Nephron progenitor cell (in vitro differentiated cells): ENCODE data around the gene KLHL29.

Experiments
- DNase-seq: peaks from one replicate; pipeline ENCODE4 v3.0.0; 2021
- H3K27ac Mint-ChIP-seq: 2 replicates; pipeline ENCODE4 v1.8.0; 2021; ENCODE audit warnings: mild to moderate bottlenecking, moderate library complexity, mixed read lengths
- H3K27me3 Mint-ChIP-seq: 2 replicates; pipeline ENCODE4 v1.8.0; 2021; ENCODE audit warnings: mild to moderate bottlenecking, low read depth, mixed read lengths; ENCODE audit not compliant: poor library complexity
- H3K36me3 Mint-ChIP-seq: 2 replicates; pipeline ENCODE4 v1.8.0; 2021; ENCODE audit warnings: low read depth, mixed read lengths
- H3K4me1 Mint-ChIP-seq: 2 replicates; pipeline ENCODE4 v1.8.0; 2021; ENCODE audit warnings: mixed read lengths
- H3K4me3 Mint-ChIP-seq: 2 replicates; pipeline ENCODE4 v1.8.0; 2021; ENCODE audit warnings: mild to moderate bottlenecking, moderate library complexity, mixed read lengths
- H3K9me3 Mint-ChIP-seq: 2 replicates; pipeline ENCODE4 v1.8.0; 2021; ENCODE audit warnings: mild to moderate bottlenecking, moderate library complexity, mixed read lengths
- TF ChIP-seq, protein P1 (sequence below): fragments of 200-600 bp; sonication (generic); IDR thresholded peaks from 2 replicates; pipeline ENCODE4 v1.5.0; 2021; ENCODE audit warnings: antibody characterized with exemption

Gene KLHL29

DNA sequence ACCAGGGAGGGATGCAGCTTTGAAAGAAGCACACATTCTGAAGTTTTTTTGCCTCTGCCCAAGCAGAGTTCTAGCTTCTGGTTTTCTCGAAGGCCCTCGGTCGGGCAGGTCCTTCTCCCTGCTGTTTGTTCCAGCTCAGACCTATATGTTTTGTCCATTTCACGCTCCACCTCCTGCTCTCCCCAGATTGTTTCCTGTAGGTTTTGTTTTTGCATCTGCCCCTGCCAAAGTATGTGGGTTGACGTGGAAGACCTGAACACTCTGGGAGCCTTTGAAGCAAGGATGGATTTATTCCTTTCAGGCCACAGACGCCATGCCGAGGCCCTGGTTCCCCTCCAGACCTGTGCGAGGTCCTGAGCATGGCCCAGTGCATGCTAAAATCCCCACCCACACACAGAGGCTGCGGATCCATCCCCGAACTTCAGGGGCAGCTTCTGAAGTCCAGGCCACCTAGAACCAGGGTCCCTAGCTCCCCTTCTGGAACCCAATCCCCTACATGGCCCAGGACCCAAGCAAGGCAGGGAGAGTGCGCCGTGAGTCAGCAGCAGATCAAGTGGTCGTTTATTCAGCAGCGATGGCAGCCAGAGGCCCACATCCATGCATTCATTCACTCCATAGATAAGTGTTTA is 205.4 kb downstream of the KLHL29 start:
- DNase-seq = no peak
- Mint-ChIP-seq H3K36me3 (no peaks in the 10 kb centered on the region), H3K27ac (peak overlapping the region; percentile 73), H3K4me3 (peak overlapping the region; percentile 7), H3K4me1 (peaks cover 88% of the 10 kb centered on the region), H3K9me3 (no peaks in the 10 kb centered on the region), H3K27me3 (peaks cover 8% of the 10 kb centered on the region)
- TF ChIP-seq, protein P1, sequence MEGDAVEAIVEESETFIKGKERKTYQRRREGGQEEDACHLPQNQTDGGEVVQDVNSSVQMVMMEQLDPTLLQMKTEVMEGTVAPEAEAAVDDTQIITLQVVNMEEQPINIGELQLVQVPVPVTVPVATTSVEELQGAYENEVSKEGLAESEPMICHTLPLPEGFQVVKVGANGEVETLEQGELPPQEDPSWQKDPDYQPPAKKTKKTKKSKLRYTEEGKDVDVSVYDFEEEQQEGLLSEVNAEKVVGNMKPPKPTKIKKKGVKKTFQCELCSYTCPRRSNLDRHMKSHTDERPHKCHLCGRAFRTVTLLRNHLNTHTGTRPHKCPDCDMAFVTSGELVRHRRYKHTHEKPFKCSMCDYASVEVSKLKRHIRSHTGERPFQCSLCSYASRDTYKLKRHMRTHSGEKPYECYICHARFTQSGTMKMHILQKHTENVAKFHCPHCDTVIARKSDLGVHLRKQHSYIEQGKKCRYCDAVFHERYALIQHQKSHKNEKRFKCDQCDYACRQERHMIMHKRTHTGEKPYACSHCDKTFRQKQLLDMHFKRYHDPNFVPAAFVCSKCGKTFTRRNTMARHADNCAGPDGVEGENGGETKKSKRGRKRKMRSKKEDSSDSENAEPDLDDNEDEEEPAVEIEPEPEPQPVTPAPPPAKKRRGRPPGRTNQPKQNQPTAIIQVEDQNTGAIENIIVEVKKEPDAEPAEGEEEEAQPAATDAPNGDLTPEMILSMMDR = no peak

DNA sequence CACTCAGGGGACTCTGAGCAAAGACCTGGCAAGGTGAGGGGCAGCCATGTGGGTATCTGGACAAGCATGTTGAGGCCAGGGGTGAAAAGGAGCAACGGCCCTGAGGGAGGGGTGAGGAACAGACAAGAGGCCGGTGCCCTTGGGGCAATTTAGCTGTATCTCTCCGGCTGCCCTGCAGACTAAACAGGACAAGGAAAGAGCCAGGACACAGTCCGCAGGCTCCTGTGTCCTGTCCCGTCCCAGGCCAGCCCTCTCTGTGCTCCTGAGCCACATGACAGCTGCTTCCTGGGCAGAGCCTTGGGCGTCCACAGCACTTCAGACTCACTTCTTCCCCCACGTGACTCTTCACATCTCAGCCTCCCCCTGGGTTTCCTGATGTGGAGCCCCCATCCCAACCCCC is 206.1 kb downstream of the KLHL29 start:
- peaks cover 8% of the 10 kb centered on the region for H3K27me3 Mint-ChIP-seq
- TF ChIP-seq, protein P1 = no peak
- H3K36me3 Mint-ChIP-seq = no peaks in the 10 kb centered on the region
- peaks cover 89% of the 10 kb centered on the region for H3K4me1 Mint-ChIP-seq
- H3K4me3 Mint-ChIP-seq = no peak overlapping the region
- H3K27ac Mint-ChIP-seq = peak overlapping the region; percentile 97
- DNase-seq = no peak
- no peaks in the 10 kb centered on the region for H3K9me3 Mint-ChIP-seq

DNA sequence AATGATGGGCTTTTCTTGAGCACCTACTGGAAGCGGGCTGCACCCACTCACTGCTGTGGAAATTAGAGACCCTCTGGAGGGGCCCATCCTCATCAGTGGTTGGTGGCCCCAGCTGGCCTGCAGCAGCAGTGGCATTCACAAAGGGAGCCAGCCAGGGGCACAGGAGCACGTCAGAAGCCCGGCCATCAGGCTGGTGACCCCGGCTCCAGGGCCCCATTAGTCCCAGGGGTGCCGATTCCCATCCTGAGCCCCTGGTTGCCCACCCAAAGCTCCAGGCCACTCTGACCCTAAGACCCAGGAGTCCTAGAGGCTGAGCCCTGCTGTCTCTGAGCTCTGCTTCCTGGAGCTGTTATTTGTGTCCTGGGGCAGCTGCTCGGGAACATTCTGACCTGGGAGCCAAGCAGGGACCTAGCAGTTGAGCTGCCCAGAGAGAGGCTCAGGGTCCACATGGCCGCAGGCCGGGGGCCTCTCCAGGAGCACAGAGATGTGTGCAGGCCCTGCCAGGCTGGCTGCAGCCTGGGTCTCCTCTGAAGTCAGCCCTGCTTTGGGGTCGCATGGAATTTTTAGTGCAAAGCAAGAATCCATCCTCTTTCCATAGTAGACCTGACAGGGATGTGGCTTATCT is 207.2 kb downstream of the KLHL29 start:
- Mint-ChIP-seq H3K4me1 (peaks cover 91% of the 10 kb centered on the region), H3K36me3 (no peaks in the 10 kb centered on the region), H3K9me3 (no peaks in the 10 kb centered on the region), H3K27me3 (peaks cover 10% of the 10 kb centered on the region), H3K27ac (no peak overlapping the region), H3K4me3 (no peak overlapping the region)
- DNase-seq = no peak
- TF ChIP-seq, protein P1 = no peak

DNA sequence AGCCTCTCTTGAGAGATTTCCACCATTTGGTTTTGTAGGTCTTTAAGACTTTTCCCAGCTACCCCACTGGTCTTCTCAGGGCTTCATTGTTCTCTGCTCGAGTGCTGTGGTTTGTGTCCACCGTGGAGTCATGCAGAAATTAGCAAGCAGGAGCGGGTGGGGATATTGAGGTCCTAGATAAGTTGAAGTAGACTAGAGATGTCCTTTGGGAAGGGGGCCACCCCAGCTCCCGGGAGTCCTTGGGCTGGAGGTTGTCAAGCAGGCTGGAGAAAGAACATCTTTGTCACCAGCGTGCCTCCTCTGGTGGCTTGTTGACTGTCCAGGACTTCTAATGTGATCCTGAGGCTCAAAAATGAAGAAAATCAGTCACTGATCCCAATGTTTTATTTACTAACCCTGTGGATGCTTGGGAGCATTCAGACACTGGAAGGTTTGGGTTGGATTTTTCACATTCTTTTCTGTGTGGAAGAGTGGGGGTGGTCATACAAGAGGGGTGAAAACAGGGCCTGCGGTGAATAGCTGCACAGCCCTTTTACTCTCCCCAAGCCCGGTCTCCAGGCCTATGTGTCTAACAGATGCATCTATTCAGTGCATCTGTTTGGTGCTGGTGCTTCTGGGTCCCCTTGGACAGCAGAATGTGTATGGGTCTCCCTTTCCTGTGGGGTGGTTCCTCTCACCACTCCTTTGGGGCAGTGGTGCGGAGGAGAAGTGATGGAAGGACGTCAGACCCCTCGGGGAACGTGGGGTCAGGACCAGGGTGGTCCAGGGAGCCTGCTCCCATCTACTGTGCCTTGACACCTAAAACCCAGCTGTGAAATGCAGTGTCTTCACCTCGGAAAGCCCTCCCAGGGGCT is 208.1 kb downstream of the KLHL29 start:
- TF ChIP-seq, protein P1 = no peak
- Mint-ChIP-seq H3K27ac (no peak overlapping the region), H3K9me3 (no peaks in the 10 kb centered on the region), H3K4me1 (peaks cover 82% of the 10 kb centered on the region), H3K36me3 (no peaks in the 10 kb centered on the region), H3K27me3 (peaks cover 10% of the 10 kb centered on the region), H3K4me3 (no peak overlapping the region)
- DNase-seq = no peak

DNA sequence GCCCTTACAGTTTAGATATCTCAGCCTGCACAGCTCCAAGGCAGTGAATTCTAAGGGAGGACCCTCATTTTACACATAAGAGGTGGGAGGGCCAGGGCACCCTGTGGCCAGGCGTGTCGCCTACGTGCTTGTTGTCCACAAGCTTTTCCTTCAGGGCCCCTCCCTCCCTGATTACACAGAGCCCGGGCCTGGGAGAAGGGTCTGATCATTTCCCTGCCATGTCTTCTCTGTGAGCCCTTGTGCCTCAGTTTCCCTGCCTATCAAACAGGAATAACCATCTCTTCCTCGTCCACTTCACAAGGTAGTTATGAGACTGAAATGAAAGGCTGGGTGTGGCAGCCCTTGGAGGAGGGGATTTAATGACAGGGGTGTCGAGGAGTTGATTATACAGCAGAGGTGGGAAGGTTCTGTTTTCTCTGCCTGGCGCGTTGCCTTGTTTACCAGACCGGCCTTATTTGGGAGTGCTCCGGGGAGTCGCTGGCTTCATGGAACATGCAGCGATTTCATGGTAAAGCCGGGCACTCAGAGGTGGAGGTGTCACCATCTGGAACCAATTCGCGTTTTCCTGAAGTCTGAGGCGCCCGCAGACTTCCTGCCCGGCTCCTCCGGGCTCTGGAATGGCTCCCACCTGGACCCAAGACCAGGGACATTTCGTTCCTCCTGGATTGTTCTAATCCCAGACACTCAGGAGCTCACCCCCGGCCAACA is 208.9 kb downstream of the KLHL29 start:
- Mint-ChIP-seq H3K27ac (peak overlapping the region; percentile 79), H3K9me3 (no peaks in the 10 kb centered on the region), H3K27me3 (peaks cover 10% of the 10 kb centered on the region), H3K4me3 (no peak overlapping the region), H3K4me1 (peaks cover 74% of the 10 kb centered on the region), H3K36me3 (no peaks in the 10 kb centered on the region)
- TF ChIP-seq, protein P1 = no peak
- no peak for DNase-seq
